A549 (cell line): ENCODE measurements around the gene LDLRAD4. TPM values are rescaled to one million over a fixed set of nuclear protein-coding genes. Genes with fewer than 3 reads are reported as not detected.

Experiments used
- ATAC-seq, 2 experiments: fragments of 200-7000 bp in 1 of 2; fragments of >200 bp in 1 of 2; cut with Nextera tagmentation in 1 of 2; cut with Tn5 transposase in 1 of 2; 3 replicates each; pipeline versions ENCODE4 v1.8.0 to v1.9.1; 2018 to 2020; ENCODE audit warnings: mild to moderate bottlenecking in 1 of 2, moderate library complexity in 1 of 2
- CTCF ChIA-PET: fragments of 300-600 bp; sonication (Branson Sonifier 250); formaldehyde crosslinking; extraction: SDS; loops from one replicate; lab custom pipeline; 2021; ENCODE audit warnings: antibody characterized with exemption, inconsistent platforms; lab: Yijun Ruan, JAX
- POLR2A ChIA-PET: fragments of 350-600 bp; formaldehyde crosslinking; extraction: SDS; loops from one replicate; lab custom pipeline; 2021; ENCODE audit warnings: antibody characterized with exemption, inconsistent platforms; lab: Yijun Ruan, JAX
- DNase-seq, 2 experiments: peaks; one replicate each; pipeline versions ENCODE4 v3.0.0 to v3.0.0-alpha.2; 2011 to 2016; ENCODE audit warnings: low read depth in 1 of 2, low spot score in 1 of 2
- FAIRE-seq: peaks from 2 replicates; lab custom pipeline; 2011; peaks lifted over from hg19 to GRCh38; lab: Jason Lieb, UNC
- H3K27ac ChIP-seq, 2 experiments: fragments of >200 bp; sonication (Bioruptor Twin); formaldehyde crosslinking; 3 replicates each; pipeline ENCODE4 v1.5.1; 2016 to 2017
- H3K4me1 ChIP-seq: fragments of >200 bp; sonication (Bioruptor Twin); formaldehyde crosslinking; 3 replicates; pipeline ENCODE4 v1.6.1; 2016
- H3K4me2 ChIP-seq: fragments of >200 bp; sonication (Bioruptor Twin); formaldehyde crosslinking; 3 replicates; pipeline ENCODE4 v1.6.1; 2016
- H3K4me3 ChIP-seq: fragments of >200 bp; sonication (Bioruptor Twin); formaldehyde crosslinking; 3 replicates; pipeline ENCODE4 v1.5.1; 2016
- H3K9me3 ChIP-seq: fragments of >200 bp; sonication (Bioruptor Twin); formaldehyde crosslinking; 3 replicates; pipeline ENCODE4 v1.6.1; 2016
- BCL3 ChIP-seq: fragments of >200 bp; sonication (Bioruptor Twin); formaldehyde crosslinking; IDR thresholded peaks from 3 replicates; pipeline ENCODE4 v1.6.1; 2016
- CBX2 ChIP-seq: fragments of 200-600 bp; sonication (generic); IDR thresholded peaks from 2 replicates; pipeline ENCODE4 v1.6.1; 2016; ENCODE audit warnings: low read depth, mild to moderate bottlenecking, borderline replicate concordance
- CHD2 ChIP-seq: fragments of 150-350 bp; IDR thresholded peaks from 2 replicates; pipeline ENCODE4 v1.6.1; 2014; ENCODE audit warnings: low read length; ENCODE audit not compliant: partially characterized antibody
- CTCF ChIP-seq: fragments of >200 bp; sonication (Bioruptor Twin); formaldehyde crosslinking; IDR thresholded peaks from 3 replicates; pipeline ENCODE4 v1.5.1; 2016
- FOSB ChIP-seq: fragments of 250-450 bp; sonication (Bioruptor Pico); IDR thresholded peaks from 2 replicates; pipeline ENCODE4 v1.5.0; 2020; ENCODE audit warnings: mild to moderate bottlenecking, moderate library complexity
- HEYL ChIP-seq: fragments of 250-450 bp; sonication (Bioruptor Pico); IDR thresholded peaks from 2 replicates; pipeline ENCODE4 v1.8.0; 2021; ENCODE audit warnings: mild to moderate bottlenecking, moderate library complexity
- HMGXB4 ChIP-seq: fragments of 250-450 bp; sonication (Bioruptor Pico); IDR thresholded peaks from 2 replicates; pipeline ENCODE4 v1.5.0; 2021; ENCODE audit warnings: mild to moderate bottlenecking, moderate library complexity, borderline replicate concordance
- HOXA7 ChIP-seq: fragments of 250-450 bp; sonication (Bioruptor Pico); IDR thresholded peaks from 2 replicates; pipeline ENCODE4 v1.5.0; 2020; ENCODE audit warnings: mild to moderate bottlenecking, moderate library complexity
- HOXB13 ChIP-seq: fragments of 250-450 bp; sonication (Bioruptor Pico); IDR thresholded peaks from 2 replicates; pipeline ENCODE4 v1.5.0; 2020; ENCODE audit warnings: low read depth, mild to moderate bottlenecking, moderate library complexity
- RNF2 ChIP-seq: fragments of 200-600 bp; sonication (generic); IDR thresholded peaks from 2 replicates; pipeline ENCODE4 v1.6.1; 2016; ENCODE audit warnings: low read depth, mild to moderate bottlenecking, antibody characterized with exemption, moderate library complexity, borderline replicate concordance
- SMC3 ChIP-seq: fragments of >200 bp; sonication (Bioruptor Twin); formaldehyde crosslinking; IDR thresholded peaks from 3 replicates; pipeline ENCODE4 v1.6.1; 2018; ENCODE audit warnings: inconsistent platforms
- USF2 ChIP-seq: fragments of 450-650 bp; IDR thresholded peaks from 2 replicates; pipeline ENCODE4 v1.6.1; 2014; ENCODE audit warnings: antibody characterized with exemption
- ZSCAN20 ChIP-seq: fragments of 250-450 bp; sonication (Bioruptor Pico); IDR thresholded peaks from 2 replicates; pipeline ENCODE4 v1.8.0; 2022; ENCODE audit warnings: mild to moderate bottlenecking, moderate library complexity
- WGBS: methylation state at CpG from one replicate; pipeline ENCODE4 v1.1.6; 2017; ENCODE audit errors: missing lambda C conversion rate; 5-methylcytosine and 5-hydroxymethylcytosine counted together
- polyA plus RNA-seq, 4 experiments: library from polyadenylated mRNA; depleted of rRNA in 3 of 4; stranded (reverse); fragments of >200 nt; fragmentation: RNase III in 1 of 4; extraction: RNeasy Plus Mini Kit Qiagen cat#74134 plus additional on column Dnase treatment in 1 of 4; gene quantifications; 2 replicates in 3 of 4; 3 replicates in 1 of 4; pipeline ENCODE4 v1.2.3, GENCODE V29; 2011 to 2017

Gene LDLRAD4
- polyA plus RNA-seq, 2 of the 4 experiments (the other 2 are of a cell fraction): 5.2 to 7.6 TPM

GRCh38 chr18:13231151-13231550 lies 12.6 kb downstream of the LDLRAD4 start:
- Histone ChIP-seq H3K4me3 (no peak overlapping the region), H3K27ac (no peak overlapping the region), H3K9me3 (no peaks in the 10 kb centered on the region), H3K4me1 (0 out of 3 replicates have a peak, but pooled peaks cover 3% of the 10 kb centered on the region), H3K4me2 (no peak overlapping the region)
- POLR2A ChIA-PET: no interaction called here
- no peak for FAIRE-seq
- CTCF ChIA-PET: no interaction called here
- no peak for DNase-seq
- WGBS: 90% methylated on average over 17 of the region's 17 CpGs
- TF ChIP-seq BCL3 (no peak), HMGXB4 (CRISPR knock-in tag) (no peak), ZSCAN20 (CRISPR knock-in tag) (no peak), HEYL (no peak), HOXA7 (CRISPR knock-in tag) (no peak), CTCF (no peak)
- ATAC-seq: no peak

- FAIRE-seq: no peak
Measured at GRCh38 chr18:13232086-13232917, 13.7 kb downstream of the LDLRAD4 start.

More at GRCh38 chr18:13232086-13232917, 13.7 kb downstream of the LDLRAD4 start:
- POLR2A ChIA-PET: no interaction called here
- Histone ChIP-seq H3K4me1 (0 out of 3 replicates have a peak, but pooled peaks cover 3% of the 10 kb centered on the region), H3K4me3 (no peak overlapping the region), H3K4me2 (no peak overlapping the region), H3K27ac (no peak overlapping the region), H3K9me3 (no peaks in the 10 kb centered on the region)
- TF ChIP-seq CBX2 (no peak), USF2 (no peak), RNF2 (no peak), SMC3 (no peak), HOXB13 (CRISPR knock-in tag) (no peak), CHD2 (no peak), FOSB (no peak), BCL3 (no peak), ZSCAN20 (CRISPR knock-in tag) (no peak)
- CTCF ChIA-PET: no interaction called here
- 90% methylated on average over 28 of the region's 37 CpGs for WGBS
- ATAC-seq (no peak), DNase-seq (no peak)
